GM18951 (cell line): ENCODE data around the gene PIK3C3.

Experiments
- POLR2A ChIP-seq: IDR thresholded peaks from 4 replicates; pipeline ENCODE4 v1.6.1; 2011; ENCODE audit warnings: mild to moderate bottlenecking; ENCODE audit not compliant: insufficient read length, insufficient read depth; ENCODE audit errors: extremely low read depth
- in situ Hi-C: fragments of 300-500 bp; cut with MboI; formaldehyde crosslinking; loops from one replicate; pipeline ENCODE4 v1.12.0; 2022; ENCODE audit warnings: low sequenced_read_pairs, mixed read lengths, inconsistent platforms; ENCODE audit not compliant: unreplicated experiment

The PIK3C3 gene

DNA sequence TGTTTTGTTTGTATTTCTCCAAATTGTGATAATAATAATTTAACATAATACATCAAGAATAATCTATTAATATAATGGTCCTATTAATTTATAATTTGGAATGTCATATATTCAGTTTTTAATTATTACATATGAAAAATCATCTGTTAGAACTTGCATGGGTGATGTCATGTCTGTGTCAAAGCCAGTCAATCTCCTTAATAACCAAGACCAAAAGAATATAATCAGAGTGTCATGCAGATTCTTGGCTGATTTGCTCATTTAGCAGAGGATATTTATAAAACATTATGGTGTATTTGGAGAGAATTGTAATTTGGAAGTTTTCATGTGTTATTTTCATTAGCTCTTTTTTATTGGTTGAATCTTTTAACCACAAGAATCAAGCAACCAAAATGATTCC lies 96.4 kb downstream of the PIK3C3 start:
- TF ChIP-seq POLR2A, result no peak
- in situ Hi-C loops, result no loop called here

DNA sequence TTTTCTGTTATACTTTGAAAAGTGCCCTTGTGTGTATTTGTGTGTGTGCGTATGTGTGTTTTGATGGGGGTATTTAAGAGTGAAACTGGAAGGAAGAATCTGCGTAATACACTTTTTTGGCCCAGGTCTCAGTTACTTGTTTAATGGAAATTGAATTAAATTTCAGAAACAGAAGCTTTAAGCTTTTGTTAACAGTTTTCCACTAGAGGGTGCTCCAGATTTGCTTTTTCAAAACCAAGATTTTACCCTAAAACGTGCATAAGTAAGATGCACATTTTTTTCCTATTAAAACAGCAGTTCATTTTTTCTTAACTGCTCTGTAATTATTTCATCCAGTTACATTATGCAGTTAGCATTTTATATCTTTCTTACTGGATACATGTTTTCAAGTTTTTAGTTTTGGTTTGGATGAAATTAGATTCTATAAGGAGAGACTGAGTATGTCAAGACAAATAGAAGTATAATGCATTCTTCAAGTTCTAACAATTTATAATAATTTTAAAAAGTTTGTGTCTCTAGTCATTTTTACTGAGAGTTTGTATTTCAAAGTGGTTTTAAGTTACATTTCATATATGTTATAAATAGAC lies 97.2 kb downstream of the PIK3C3 start:
- in situ Hi-C loops, result no loop called here
- TF ChIP-seq POLR2A, result no peak

DNA sequence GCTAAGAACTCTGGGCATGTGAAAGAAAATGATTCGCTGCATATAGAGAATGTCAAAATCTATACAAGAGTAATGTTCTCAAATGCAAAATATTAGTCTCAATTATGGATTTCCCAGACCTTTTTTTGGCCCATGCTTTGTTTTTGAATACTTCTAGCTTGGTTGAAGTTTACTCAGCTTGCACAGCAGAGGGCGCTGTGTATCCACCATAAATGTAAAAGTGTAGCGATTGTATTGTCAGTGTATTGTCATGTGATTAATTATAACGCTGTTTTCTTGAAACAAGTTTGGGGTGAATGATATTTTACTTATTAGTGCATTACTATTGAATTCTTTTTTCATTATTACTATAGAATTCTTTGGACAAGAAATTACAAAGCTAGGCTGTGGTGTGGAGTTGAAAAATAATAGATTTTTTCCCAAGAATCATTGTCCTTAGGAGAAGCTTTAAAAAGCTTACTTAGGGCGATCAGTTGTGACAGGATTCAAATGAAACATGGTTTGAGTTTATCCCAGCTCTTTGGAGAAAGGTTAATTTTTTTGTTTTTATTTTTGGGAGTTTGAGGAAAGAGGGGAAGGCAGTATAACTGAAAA lies 98.3 kb downstream of the PIK3C3 start:
- in situ Hi-C loops, result no loop called here
- TF ChIP-seq POLR2A, result no peak

DNA sequence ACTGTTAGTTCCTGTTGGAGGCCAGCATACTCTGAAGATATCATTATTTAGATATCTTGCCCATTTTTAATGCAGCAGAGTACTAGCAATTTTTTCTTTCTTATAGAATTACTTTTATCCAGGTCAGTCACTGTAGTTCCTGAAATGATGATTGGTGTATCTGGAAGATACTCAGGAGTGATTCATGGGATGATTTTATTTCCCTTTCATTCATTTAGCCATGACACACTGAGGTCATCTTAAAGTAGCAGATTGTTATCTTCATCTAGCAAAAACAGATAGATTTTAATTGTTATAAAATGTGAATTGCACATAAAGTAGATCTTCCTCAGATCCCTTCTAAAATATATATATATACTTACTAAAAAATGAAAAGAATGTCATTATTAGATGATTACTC lies 109.1 kb downstream of the PIK3C3 start:
- TF ChIP-seq POLR2A, result no peak
- in situ Hi-C loops, result no loop called here

DNA sequence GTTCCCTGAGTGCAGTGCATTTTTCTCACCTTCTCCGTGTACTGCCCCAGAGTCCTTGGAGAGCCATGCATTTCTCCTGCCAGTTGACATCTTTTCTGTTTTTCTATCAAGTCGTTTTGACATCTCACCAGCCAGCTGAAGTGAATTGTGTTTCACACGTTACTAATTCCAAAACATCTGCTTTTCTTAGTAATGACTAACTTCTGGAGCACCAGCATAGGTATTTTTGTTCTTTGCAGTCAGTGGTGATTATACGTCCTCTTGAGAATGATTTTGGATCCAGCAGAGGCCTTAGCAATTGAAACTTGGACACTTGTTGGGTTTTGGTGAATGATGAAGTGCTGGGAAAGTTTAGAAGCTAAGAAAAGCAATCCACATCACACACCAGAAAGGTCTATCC lies 112.5 kb downstream of the PIK3C3 start:
- in situ Hi-C loops, result no loop called here
- no peak for TF ChIP-seq POLR2A

DNA sequence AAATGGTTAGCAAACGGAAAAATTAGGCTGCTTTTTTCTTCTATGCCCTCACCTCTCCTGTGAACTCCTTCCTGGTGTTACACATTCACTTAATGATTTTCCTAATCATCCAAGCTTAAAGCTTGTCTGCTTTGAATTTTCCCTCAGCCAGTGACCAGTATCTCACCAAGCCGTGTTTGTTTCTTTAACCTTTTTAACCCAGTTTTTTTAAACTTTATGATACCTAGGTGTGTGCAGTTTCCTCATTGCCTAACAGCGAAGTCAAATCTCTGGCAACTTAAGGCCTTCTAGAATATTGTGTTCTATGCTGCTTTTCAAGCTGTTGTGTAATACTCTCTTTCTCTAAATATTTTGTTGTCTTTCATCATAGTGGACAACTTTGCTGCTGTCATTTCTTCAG lies 113.0 kb downstream of the PIK3C3 start:
- no peak for TF ChIP-seq POLR2A
- in situ Hi-C loops, result no loop called here

DNA sequence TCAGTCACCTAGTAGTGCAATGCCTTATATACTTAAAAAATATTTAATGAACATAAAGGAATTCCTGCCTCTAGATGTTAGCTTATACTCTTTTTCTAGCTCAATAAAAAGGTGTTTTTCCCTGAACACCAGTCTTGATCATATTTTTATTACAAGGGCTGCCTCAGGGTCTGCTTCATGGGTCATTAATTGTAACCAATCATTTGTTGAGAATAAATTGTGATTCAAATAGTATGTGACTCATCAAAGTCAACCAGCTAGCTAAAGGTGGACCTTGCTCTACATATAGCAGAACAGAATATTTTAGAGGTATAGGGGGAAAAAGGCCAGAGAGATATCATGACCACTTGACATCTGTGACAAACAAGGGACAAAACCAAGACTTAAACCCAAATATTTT lies 114.0 kb downstream of the PIK3C3 start:
- TF ChIP-seq POLR2A, result no peak
- in situ Hi-C loops, result no loop called here

DNA sequence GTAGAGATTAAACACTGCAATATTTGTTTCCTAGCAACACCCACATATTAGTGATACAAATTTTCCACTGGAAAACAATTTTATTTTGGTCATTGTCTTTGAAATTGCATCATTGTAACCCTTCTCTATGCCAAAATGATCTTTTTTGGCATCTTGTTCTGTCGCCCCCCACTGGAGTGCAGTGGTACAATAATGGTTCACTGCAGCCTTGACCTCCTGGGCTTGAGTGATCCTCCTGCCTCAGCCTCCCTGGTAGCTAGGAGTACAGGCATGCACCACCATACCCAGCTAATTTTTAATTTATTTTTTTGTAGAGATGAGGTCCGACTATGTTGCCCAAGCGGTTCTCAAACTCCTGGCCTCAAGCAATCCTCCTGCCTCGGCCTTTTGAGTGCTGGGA lies 117.4 kb downstream of the PIK3C3 start:
- in situ Hi-C loops, result no loop called here
- TF ChIP-seq POLR2A, result no peak

DNA sequence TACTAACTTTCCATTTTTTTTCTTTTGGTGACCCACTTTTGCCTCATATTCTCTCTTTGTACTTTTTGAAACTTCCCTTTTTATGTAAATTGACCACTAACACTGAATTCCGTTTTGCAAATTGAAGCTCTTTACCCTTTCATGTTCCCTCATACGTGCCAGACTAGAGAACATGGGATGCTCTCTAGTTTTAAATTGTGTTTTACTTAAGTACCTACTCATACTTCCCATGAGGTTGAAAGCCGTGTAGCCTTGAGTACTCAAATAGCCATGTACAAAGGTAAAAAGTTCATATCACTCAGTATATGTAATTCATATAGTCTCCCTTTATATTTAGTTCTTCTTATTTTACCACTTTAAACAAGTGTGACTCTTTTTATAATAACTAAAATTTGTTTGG lies 119.7 kb downstream of the PIK3C3 start:
- TF ChIP-seq POLR2A, result no peak
- in situ Hi-C loops, result no loop called here

DNA sequence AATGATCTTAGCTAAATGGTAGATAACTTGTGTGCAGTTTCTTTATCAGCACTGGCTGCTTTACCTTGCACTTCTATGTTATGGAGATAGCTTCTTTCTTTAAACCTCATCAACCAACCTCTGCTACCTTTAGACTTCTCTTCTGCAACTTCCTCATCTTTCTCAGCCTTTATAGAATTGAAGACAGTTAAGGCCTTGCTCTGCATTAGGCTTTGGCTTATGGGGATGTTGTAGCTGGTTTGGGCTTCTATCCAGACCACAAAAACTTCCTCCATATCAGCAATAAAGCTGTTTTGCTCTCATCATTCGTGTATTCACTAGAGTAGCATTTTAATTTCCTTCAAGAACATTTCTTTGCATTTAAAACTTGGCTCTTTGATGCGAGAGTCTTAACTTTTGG lies 123.7 kb downstream of the PIK3C3 start:
- in situ Hi-C loops, result no loop called here
- no peak for TF ChIP-seq POLR2A

DNA sequence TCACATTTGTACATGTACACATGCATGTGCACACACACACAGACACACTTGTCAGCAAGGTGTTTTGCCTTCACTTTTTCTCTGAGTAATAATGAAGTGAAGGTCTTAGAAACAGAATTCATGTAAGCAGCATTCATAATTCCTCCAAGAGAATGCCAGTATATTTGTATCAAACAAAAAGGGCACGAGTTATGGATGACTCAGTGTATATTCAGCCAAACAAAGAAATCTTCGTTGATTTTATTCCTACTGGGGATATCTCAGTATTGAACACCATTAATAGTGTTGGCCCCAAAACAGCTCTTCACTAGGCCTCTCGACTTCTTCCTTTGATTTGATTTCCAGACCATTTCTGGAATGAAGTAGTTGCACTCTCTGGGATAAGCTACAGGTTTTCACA lies 125.3 kb downstream of the PIK3C3 start:
- in situ Hi-C loops, result no loop called here
- TF ChIP-seq POLR2A, result no peak

DNA sequence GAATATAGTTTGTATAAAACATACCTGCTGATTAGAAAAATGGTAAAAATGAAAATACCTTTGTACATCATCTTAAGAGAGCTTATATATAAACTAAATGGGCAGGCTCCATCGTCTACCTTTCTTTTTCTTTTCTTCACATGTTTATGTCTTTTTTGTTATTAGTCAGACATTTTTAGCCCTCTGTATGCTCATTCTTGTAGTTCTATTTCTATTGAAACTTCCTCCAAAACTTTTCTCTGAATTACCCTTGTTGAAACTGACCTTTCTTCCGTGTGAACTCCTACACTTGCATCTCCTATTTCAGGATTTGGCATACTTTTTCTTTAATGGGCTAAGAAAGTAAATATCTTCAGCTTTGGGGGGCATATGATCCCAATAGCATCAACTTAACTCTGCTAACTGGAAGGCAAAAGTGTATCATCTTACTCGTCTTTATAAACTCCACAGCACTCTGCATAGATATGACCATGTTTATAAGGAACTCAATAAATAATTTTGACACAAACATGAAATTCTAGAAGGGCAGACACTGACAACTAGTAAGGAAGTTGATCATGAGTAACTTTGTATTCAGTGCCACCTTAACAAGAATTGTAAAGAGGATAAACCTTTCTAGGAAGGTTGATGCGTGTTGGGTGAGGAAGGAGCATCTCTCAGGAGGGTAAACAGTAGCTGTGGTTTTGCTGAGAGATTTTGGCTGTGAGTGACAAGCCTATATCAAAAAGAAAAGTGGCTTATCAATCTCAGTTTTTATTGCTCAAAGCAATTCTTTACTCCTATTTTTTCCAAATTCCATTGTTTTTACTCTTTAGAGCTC lies 127.6 kb downstream of the PIK3C3 start:
- no peak for TF ChIP-seq POLR2A
- in situ Hi-C loops, result no loop called here

DNA sequence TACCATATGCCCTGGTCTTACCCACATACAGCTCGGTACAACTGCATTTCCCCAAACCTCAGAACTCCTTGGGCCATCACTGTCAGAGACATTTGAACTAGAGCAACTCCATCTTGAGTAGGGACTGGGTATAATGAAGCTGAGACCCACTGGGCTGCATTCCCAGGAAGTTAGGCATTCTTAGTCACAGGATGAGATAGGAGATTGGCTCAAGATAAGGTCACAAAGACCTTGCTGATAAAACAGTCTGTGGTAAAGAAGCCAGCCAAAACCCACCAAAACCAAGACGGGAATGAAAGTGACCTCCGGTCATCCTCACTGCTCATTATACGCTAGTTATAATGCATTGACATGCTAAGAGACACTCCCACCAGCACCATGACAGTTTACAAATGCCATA lies 131.3 kb downstream of the PIK3C3 start:
- in situ Hi-C loops, result no loop called here
- no peak for TF ChIP-seq POLR2A

DNA sequence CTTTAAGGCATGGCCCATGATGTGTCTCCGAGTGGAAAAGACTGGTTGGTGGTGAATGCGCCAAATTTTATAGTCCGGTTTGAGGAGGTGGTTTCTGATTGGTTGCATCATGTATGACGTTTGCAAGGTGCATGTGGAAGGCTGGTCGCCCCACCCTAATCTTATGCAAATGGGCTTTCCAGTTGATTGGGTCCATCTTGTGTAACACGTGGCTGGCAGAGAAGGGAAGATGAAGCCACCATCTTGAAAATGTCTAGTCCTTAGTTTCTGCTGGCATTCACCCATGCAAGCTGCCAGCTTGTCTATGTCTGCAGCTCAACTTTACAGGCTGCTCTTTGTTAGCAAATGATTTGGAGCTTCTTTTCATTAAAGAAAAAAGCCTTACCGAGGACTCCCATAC lies 132.2 kb downstream of the PIK3C3 start:
- no peak for TF ChIP-seq POLR2A
- in situ Hi-C loops, result no loop called here
